Duodenal mucosa (tissue), 2 donors: ENCODE data around the gene HTR1D.
"Not testable (repeated sequence)": the region's sequence is repeated elsewhere in the genome, so short reads cannot be mapped to it uniquely, and the experiment has no call there.

Source experiments
- H3K27ac ChIP-seq: one replicate; pipeline ENCODE4 v1.7.0; 2013; ENCODE audit warnings: low read depth, low read length
- H3K27me3 ChIP-seq, 2 donors: one replicate each; pipeline ENCODE4 v1.7.0; 2013; ENCODE audit warnings: low read length in 2 of 2, control low read depth in 1 of 2; ENCODE audit not compliant: insufficient read depth in 2 of 2, control insufficient read depth in 1 of 2
- H3K36me3 ChIP-seq, 2 donors: one replicate each; pipeline ENCODE4 v1.7.0; 2013; ENCODE audit warnings: low read length in 2 of 2, control low read depth in 1 of 2; ENCODE audit not compliant: insufficient read depth in 2 of 2, control insufficient read depth in 1 of 2
- H3K4me1 ChIP-seq, 2 donors: one replicate each; pipeline ENCODE4 v1.7.0; 2013; ENCODE audit warnings: low read length in 2 of 2, control low read depth in 1 of 2; ENCODE audit not compliant: insufficient read depth in 2 of 2, control insufficient read depth in 1 of 2
- H3K4me3 ChIP-seq, 2 donors: one replicate each; pipeline ENCODE4 v1.7.0; 2013; ENCODE audit warnings: low read length in 2 of 2, low read depth in 1 of 2
- H3K9ac ChIP-seq, 2 donors: one replicate each; pipeline ENCODE4 v1.7.0; 2013; ENCODE audit warnings: low read length in 2 of 2, low read depth in 1 of 2
- H3K9me3 ChIP-seq, 2 donors: one replicate each; pipeline ENCODE4 v1.7.0; 2013; ENCODE audit warnings: low read length in 2 of 2, control low read depth in 1 of 2; ENCODE audit not compliant: control insufficient read depth in 1 of 2

HTR1D gene

DNA sequence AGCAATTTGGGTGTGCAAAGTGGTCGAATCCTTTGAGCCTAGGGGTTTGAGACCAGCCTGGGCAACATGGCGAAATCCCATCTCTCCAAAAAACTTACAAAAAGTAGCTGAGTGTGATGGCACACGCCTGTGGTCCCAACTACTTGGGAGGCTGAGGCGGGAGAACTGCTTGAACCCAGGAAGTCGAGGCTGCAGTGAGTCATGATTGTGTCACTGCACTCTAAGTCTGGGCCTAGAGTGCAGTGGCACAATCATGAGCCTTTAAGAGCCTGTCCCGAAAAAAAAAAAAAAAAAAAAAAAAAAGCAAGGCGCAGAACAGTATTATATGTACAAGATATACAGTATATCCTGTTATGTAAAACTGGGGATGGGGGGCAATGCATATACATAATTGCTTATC, 25.1 kb upstream of the HTR1D start:
- H3K4me1 ChIP-seq, result no peaks in the 10 kb centered on the region

DNA sequence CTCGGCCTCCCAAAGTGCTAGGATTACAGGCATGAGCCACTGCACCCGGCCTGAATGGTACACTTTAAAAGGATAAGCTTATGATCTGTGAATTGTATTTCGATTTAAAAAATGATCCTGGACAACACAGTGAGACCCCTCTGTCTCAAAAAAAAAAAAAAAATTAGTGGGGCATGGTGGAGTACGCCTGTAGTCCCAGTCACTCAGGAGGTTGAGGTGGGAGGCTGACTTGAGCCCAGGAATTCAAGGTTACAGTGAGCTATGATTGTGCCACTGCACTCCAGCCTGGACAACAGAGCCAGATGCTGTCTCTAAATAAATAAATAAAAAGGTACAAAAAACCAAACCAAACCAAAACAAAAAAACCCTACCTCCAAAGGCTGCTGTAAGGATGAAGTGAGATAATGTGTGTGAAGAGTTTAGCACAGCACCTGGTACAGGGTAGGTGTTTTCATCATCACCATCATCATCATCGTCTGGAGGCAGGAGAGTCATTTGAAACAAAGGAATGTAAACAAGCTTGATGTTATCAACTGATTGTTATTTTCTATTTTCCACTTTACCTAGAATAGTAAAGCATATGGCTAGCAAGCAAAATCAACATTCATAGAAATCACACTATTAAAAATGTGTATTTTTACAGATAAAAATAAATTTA, 22.5 kb upstream of the HTR1D start:
- H3K4me3 ChIP-seq, result no peak overlapping the region
- H3K36me3 ChIP-seq, result no peaks in the 10 kb centered on the region
- no peaks in the 10 kb centered on the region for H3K4me1 ChIP-seq
- no peaks in the 10 kb centered on the region for H3K9me3 ChIP-seq
- no peak overlapping the region for H3K27ac ChIP-seq
- H3K27me3 ChIP-seq, result no peaks in the 10 kb centered on the region
- H3K9ac ChIP-seq, result no peak overlapping the region

More for the DNA sequence above, 25.1 kb upstream of the HTR1D start:
- Histone ChIP-seq H3K9me3 (no peaks in the 10 kb centered on the region), H3K4me3 (no peak overlapping the region), H3K9ac (no peak overlapping the region), H3K36me3 (no peaks in the 10 kb centered on the region), H3K27me3 (peaks cover 0 to 3% of the 10 kb centered on the region in 2 donors), H3K27ac (no peak overlapping the region)

DNA sequence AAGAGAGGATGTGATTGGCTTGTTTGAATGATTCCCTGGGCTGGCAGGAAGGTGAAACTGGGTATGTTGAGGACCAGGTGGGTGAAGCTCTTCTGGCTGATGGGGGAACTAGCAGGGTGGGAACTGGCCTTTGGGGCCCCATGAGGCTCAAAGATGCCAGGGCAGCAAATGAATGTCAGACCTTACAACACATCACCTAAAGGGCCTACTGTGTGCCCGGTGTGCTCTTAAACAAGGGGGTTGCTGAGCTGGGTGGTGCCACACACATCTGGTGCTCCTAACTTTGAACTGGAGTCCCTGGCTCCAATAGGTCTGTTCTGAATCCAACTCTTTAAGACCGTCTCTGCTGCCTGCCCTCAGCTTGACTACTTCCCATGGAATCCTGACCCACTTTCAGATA, 21.3 kb upstream of the HTR1D start:
- Histone ChIP-seq H3K4me1 (no peaks in the 10 kb centered on the region), H3K4me3 (no peak overlapping the region), H3K27ac (no peak overlapping the region), H3K36me3 (no peaks in the 10 kb centered on the region), H3K27me3 (no peaks in the 10 kb centered on the region), H3K9me3 (no peaks in the 10 kb centered on the region), H3K9ac (no peak overlapping the region)

DNA sequence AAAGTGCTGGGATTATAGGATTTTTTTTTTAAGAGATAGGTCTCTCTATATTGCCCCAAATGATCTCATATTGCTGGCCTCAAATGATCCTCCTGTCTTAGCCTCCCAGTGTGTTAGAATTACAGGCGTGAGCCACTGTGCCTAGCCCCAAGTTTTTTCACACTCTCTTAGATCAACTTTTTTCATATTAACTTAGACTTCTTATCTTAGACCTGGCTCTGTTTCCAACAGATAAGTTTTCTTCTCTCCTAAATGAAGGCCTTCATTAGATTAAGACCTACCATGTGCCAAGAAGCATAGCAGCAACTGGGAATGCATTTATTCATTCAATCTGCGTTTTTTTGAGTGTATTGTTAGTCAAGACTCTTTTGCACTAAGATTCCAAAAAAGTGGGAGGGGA, 20.2 kb upstream of the HTR1D start:
- H3K9ac ChIP-seq, result no peak overlapping the region
- H3K9me3 ChIP-seq, result no peaks in the 10 kb centered on the region
- no peaks in the 10 kb centered on the region for H3K27me3 ChIP-seq
- H3K27ac ChIP-seq, result no peak overlapping the region
- H3K36me3 ChIP-seq, result no peaks in the 10 kb centered on the region
- H3K4me1 ChIP-seq, result no peaks in the 10 kb centered on the region
- H3K4me3 ChIP-seq, result no peak overlapping the region

DNA sequence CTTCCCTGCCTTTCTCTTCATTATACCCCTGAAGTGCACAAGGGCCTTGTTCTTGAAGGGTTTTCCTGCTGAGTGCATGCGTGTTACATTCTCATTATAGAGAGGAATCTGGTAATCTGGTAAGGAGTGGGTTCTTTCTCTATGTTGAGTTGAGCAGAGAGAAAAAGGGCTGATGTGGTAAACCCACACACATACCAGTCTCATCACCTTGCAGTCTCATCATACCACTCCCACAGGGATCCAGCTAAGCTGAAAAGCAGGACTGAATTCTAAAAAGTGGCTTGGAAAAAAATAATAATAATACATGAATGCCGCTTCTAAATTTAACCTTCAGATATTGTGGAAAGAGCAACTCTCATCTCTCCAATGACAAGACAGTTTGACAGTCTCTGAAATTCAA, 10.5 kb upstream of the HTR1D start:
- H3K36me3 ChIP-seq, result no peaks in the 10 kb centered on the region
- H3K9me3 ChIP-seq, result no peaks in the 10 kb centered on the region
- peaks cover 10 to 17% of the 10 kb centered on the region in 2 donors for H3K4me1 ChIP-seq
- no peaks in the 10 kb centered on the region for H3K27me3 ChIP-seq
- no peak overlapping the region for H3K27ac ChIP-seq
- H3K4me3 ChIP-seq, result no peak overlapping the region
- no peak overlapping the region for H3K9ac ChIP-seq

DNA sequence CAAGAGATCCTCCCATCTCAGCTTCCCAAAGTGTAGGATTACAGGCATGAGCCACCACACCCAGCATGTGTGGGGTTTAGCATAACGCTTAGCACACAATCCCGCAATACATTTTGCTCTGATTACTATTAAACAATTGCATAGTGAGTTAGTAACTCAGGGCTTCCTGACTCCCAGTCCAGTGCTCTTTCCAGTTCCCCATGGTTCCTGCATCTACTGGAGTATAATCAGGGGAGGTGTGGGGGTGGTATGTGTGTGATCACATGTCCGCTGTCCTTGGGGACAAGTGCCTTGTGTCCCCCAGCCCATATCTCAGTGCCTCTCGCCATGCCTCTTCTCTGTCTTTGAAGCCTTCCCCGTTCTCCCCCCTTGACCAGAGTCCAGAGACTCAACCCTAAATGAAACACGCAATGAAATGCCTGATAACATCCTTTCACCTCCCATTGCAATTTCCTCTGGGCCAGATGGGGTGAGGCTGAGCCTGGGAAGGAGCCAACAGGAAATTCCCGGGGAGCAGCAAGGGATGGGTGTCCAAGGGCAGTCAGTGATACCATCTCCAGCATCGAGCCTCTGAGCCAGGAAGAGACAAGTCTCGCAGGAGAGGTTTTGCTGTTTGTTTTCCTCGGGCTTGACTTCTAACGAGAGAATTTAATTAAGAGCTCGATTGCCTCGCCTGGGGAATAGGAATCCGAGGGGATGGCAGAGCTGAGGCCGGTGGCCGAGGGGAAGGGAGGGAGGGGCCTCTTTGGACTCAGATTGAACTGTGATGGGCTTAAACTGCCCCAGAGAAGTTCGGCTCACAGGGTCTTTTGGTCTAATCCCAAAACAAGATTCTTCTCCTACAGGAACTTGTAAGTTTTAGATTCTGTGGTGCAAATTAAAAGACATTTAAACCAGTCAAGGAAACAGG, 7.7 kb upstream of the HTR1D start:
- Histone ChIP-seq H3K4me3 (peak overlapping the region; percentile 26 to 37), H3K4me1 (peaks cover 10 to 17% of the 10 kb centered on the region in 2 donors), H3K27me3 (no peaks in the 10 kb centered on the region), H3K9ac (peak overlapping the region; percentile 20 to 26), H3K36me3 (no peaks in the 10 kb centered on the region), H3K27ac (no peak overlapping the region), H3K9me3 (no peaks in the 10 kb centered on the region)

DNA sequence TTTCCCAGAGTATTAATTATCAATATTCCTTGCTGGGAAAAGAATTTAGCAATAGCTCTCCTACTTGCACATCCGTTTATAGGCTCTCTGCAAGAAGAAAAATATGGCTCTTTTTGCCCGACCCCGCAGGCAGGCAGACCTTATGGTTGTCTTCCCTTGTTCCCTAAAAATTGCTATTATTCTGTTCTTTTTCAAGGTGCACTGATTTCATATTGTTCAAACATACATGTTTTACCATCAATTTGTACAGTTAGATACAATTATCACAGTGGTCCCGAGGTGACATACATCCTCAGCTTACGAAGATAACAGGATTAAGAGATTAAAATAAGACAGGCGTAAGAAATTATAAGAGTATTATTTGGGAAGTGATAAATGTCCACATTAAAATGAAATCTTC, 6.7 kb upstream of the HTR1D start:
- H3K4me1 ChIP-seq, result peaks cover 10 to 17% of the 10 kb centered on the region in 2 donors
- not testable (repeated sequence) for H3K27ac ChIP-seq, H3K27me3 ChIP-seq, H3K9me3 ChIP-seq, H3K4me3 ChIP-seq, H3K9ac ChIP-seq, H3K36me3 ChIP-seq

DNA sequence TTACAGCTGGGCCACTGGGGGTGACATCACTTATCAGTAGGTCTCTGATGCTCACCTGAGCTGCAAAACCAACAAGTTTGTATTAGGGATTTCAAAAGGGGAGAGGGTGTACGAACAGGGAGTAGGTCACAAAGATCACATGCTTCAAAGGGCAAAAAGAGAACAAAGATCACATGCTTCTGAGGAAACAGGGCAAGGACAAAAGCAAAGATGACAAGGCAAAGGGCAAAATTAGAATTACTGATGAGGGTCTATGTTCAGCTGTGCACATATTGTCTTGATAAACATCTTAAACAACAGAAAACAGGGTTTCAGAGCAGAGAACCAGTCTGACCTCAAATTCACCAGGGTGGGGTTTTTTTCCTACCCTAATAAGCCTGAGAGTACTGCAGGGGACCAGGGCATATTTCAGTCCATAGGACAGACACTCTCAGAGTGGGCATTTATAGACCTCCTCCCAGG, 6.2 kb upstream of the HTR1D start:
- not testable (repeated sequence) for H3K27me3 ChIP-seq, H3K9ac ChIP-seq, H3K27ac ChIP-seq, H3K36me3 ChIP-seq, H3K9me3 ChIP-seq, H3K4me3 ChIP-seq
- H3K4me1 ChIP-seq, result peaks cover 10 to 17% of the 10 kb centered on the region in 2 donors

DNA sequence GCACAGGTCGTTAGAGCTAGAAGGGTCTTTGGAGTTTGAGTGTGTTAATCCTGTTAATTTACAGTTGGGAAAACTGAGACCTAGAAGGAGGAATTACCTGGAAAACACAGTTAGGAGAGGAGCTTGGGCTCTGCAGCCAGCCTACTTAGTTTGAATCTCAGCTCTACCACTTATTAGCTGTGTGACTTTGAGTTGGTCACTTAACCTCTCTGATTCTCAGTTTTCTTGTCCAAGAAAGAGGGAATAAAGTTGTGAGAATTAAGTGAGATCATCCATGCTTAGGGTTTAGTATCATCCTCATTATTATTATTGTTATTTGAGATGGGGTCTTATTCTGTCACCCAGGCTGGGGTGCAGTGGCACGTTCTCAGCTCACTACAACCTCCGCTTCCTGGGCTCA, 5.4 kb upstream of the HTR1D start:
- H3K27ac ChIP-seq, result no peak overlapping the region
- no peaks in the 10 kb centered on the region for H3K9me3 ChIP-seq
- H3K36me3 ChIP-seq, result no peaks in the 10 kb centered on the region
- H3K4me3 ChIP-seq, result no peak overlapping the region
- H3K27me3 ChIP-seq, result no peaks in the 10 kb centered on the region
- peaks cover 10 to 17% of the 10 kb centered on the region in 2 donors for H3K4me1 ChIP-seq
- H3K9ac ChIP-seq, result no peak overlapping the region

DNA sequence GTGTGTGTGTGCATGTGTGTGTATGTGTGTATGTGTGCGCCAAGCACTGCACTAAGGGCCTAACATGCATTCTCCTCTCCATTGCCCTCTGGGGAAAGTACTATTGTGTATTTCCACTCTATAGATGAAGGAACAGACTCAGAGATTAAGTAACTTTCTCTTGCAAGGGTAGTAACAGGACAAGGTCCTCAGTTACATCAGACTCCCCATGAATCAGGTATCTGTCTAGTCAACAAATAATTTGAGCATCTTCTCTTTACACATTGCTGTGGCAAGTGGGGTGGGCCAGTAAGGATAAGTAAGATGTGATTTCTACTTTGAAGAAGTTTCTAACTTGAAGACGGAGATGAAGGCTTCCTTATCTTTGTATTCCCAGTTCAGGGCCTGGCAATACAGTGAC, 5.0 kb upstream of the HTR1D start:
- Histone ChIP-seq H3K4me1 (peaks cover 10 to 17% of the 10 kb centered on the region in 2 donors), H3K9ac (no peak overlapping the region), H3K27me3 (no peaks in the 10 kb centered on the region), H3K27ac (no peak overlapping the region), H3K9me3 (no peaks in the 10 kb centered on the region), H3K36me3 (no peaks in the 10 kb centered on the region), H3K4me3 (no peak overlapping the region)
